H9 (cell line): ENCODE measurements around the gene SLC27A1. TPM values are rescaled to one million over a fixed set of nuclear protein-coding genes. Genes with fewer than 3 reads are reported as not detected.

Experiments
- DNase-seq: peaks from one replicate; pipeline ENCODE4 v3.0.0-alpha.2; 2017
- H2AFZ ChIP-seq: one replicate; pipeline ENCODE4 v1.6.1; 2013; ENCODE audit warnings: mild to moderate bottlenecking, low read length, control low read depth, moderate library complexity
- H2AK5ac ChIP-seq: 2 replicates; pipeline ENCODE4 v1.6.1; 2013; ENCODE audit warnings: low read length, control low read depth, mixed read lengths; ENCODE audit not compliant: insufficient read length
- H2BK120ac ChIP-seq: one replicate; pipeline ENCODE4 v1.6.1; 2013; ENCODE audit warnings: low read depth, mild to moderate bottlenecking, low read length, control low read depth, inconsistent platforms; ENCODE audit not compliant: poor library complexity, severe bottlenecking
- H2BK12ac ChIP-seq: 2 replicates; pipeline ENCODE4 v1.6.1; 2013; ENCODE audit warnings: low read length, control low read depth, mixed read lengths, low read depth; ENCODE audit not compliant: insufficient read length
- H2BK15ac ChIP-seq: 2 replicates; pipeline ENCODE4 v1.6.1; 2013; ENCODE audit warnings: low read depth, low read length, control low read depth
- H2BK20ac ChIP-seq: one replicate; pipeline ENCODE4 v1.6.1; 2013; ENCODE audit warnings: low read depth, mild to moderate bottlenecking, low read length, control low read depth, inconsistent platforms; ENCODE audit not compliant: poor library complexity, severe bottlenecking
- H2BK5ac ChIP-seq: 2 replicates; pipeline ENCODE4 v1.6.1; 2013; ENCODE audit warnings: low read length, control low read depth, mixed read lengths; ENCODE audit not compliant: insufficient read length
- H3K14ac ChIP-seq: 2 replicates; pipeline ENCODE4 v1.6.1; 2013; ENCODE audit warnings: low read length, control low read depth; ENCODE audit not compliant: insufficient read depth
- H3K18ac ChIP-seq: 2 replicates; pipeline ENCODE4 v1.6.1; 2013; ENCODE audit warnings: low read depth, mild to moderate bottlenecking, mixed read lengths, low read length, control low read depth; ENCODE audit not compliant: insufficient read length
- H3K23ac ChIP-seq: 2 replicates; pipeline ENCODE4 v1.6.1; 2013; ENCODE audit warnings: low read length, control low read depth, mixed read lengths, low read depth; ENCODE audit not compliant: insufficient read length
- H3K23me2 ChIP-seq: 2 replicates; pipeline ENCODE4 v1.6.1; 2013; ENCODE audit warnings: low read depth, mild to moderate bottlenecking, mixed read lengths, low read length, control low read depth; ENCODE audit not compliant: insufficient read length, poor library complexity, severe bottlenecking
- H3K27ac ChIP-seq: 2 replicates; pipeline ENCODE4 v1.5.1; 2013; ENCODE audit warnings: low read length, control low read depth, mixed read lengths, low read depth; ENCODE audit not compliant: insufficient read length
- H3K27me3 ChIP-seq: 2 replicates; pipeline ENCODE4 v1.6.1; 2013; ENCODE audit warnings: low read length, control low read depth, inconsistent platforms; ENCODE audit not compliant: insufficient read depth
- H3K4ac ChIP-seq: 2 replicates; pipeline ENCODE4 v1.6.1; 2013; ENCODE audit warnings: low read depth, mild to moderate bottlenecking, control low read depth, inconsistent platforms, low read length, moderate library complexity
- H3K4me1 ChIP-seq: 2 replicates; pipeline ENCODE4 v1.6.1; 2013; ENCODE audit warnings: low read length, control low read depth, inconsistent platforms; ENCODE audit not compliant: insufficient read depth
- H3K4me2 ChIP-seq: 2 replicates; pipeline ENCODE4 v1.6.1; 2013; ENCODE audit warnings: low read length, control low read depth, mixed read lengths; ENCODE audit not compliant: insufficient read length, insufficient read depth
- H3K56ac ChIP-seq: 2 replicates; pipeline ENCODE4 v1.6.1; 2013; ENCODE audit warnings: low read depth, mild to moderate bottlenecking, mixed read lengths, low read length, control low read depth; ENCODE audit not compliant: insufficient read length
- H3K79me1 ChIP-seq: 2 replicates; pipeline ENCODE4 v1.6.1; 2013; ENCODE audit warnings: low read depth, mild to moderate bottlenecking, moderate library complexity, low read length, control low read depth, inconsistent platforms; ENCODE audit not compliant: insufficient read depth, poor library complexity, severe bottlenecking
- H3K79me2 ChIP-seq: 2 replicates; pipeline ENCODE4 v1.6.1; 2013; ENCODE audit warnings: low read length, control low read depth, inconsistent platforms; ENCODE audit not compliant: insufficient read depth
- H3K9ac ChIP-seq: 2 replicates; pipeline ENCODE4 v1.6.1; 2013; ENCODE audit warnings: low read length, control low read depth, mixed read lengths; ENCODE audit not compliant: insufficient read length; ENCODE audit errors: extremely low read depth
- H3K9me3 ChIP-seq: one replicate; pipeline ENCODE4 v1.6.1; 2013; ENCODE audit warnings: low read depth, low read length, inconsistent platforms; ENCODE audit not compliant: control insufficient read depth
- H3T11ph ChIP-seq: one replicate; pipeline ENCODE4 v1.6.1; 2013; ENCODE audit warnings: mild to moderate bottlenecking, low read length, control low read depth, inconsistent platforms
- H4K20me1 ChIP-seq: one replicate; pipeline ENCODE4 v1.6.1; 2013; ENCODE audit not compliant: control insufficient read depth, insufficient read length, insufficient read depth
- H4K5ac ChIP-seq: 2 replicates; pipeline ENCODE4 v1.6.1; 2013; ENCODE audit warnings: low read depth, mild to moderate bottlenecking, mixed read lengths, low read length, control low read depth; ENCODE audit not compliant: insufficient read length
- H4K8ac ChIP-seq: replicated peaks from 2 replicates; pipeline ENCODE4 v1.6.1; 2013; ENCODE audit warnings: low read length, control low read depth, mixed read lengths, low read depth; ENCODE audit not compliant: insufficient read length
- H4K91ac ChIP-seq: 2 replicates; pipeline ENCODE4 v1.6.1; 2013; ENCODE audit warnings: low read depth, mild to moderate bottlenecking, moderate library complexity, mixed read lengths, low read length, control low read depth; ENCODE audit not compliant: insufficient read length
- H3K27ac Mint-ChIP-seq, 3 experiments: 2 replicates in 2 of 3; 3 replicates in 1 of 3; pipeline ENCODE4 v1.8.0; 2020 to 2021; ENCODE audit warnings: mixed read lengths in 3 of 3, mild to moderate bottlenecking in 1 of 3, moderate library complexity in 1 of 3
- H3K27me3 Mint-ChIP-seq: 2 replicates; pipeline ENCODE4 v1.8.0; 2021; ENCODE audit warnings: low read depth, mild to moderate bottlenecking, moderate library complexity, mixed read lengths
- H3K36me3 Mint-ChIP-seq, 3 experiments: 2 replicates in 2 of 3; 3 replicates in 1 of 3; pipeline ENCODE4 v1.8.0; 2020 to 2021; ENCODE audit warnings: low read depth in 3 of 3, mixed read lengths in 3 of 3; ENCODE audit not compliant: insufficient read depth in 1 of 3
- H3K4me1 Mint-ChIP-seq, 2 experiments: 2 replicates each; pipeline ENCODE4 v1.8.0; 2020; ENCODE audit warnings: mixed read lengths in 2 of 2
- H3K4me3 Mint-ChIP-seq, 2 experiments: 2 replicates in 1 of 2; 3 replicates in 1 of 2; pipeline ENCODE4 v1.8.0; 2020 to 2021; ENCODE audit warnings: mild to moderate bottlenecking in 2 of 2, mixed read lengths in 2 of 2, moderate library complexity in 1 of 2
- H3K9me3 Mint-ChIP-seq, 2 experiments: 2 replicates in 1 of 2; 3 replicates in 1 of 2; pipeline ENCODE4 v1.8.0; 2020; ENCODE audit warnings: mild to moderate bottlenecking in 2 of 2, mixed read lengths in 2 of 2, moderate library complexity in 1 of 2
- WGBS: extraction: QIAGEN DNeasy Blood & Tissue Kit; methylation state at CpG from one replicate; pipeline ENCODE4 v1.1.7; 2013; ENCODE audit warnings: missing lambda C conversion rate, low lambda C conversion rate, mixed read lengths; ENCODE audit not compliant: insufficient read length; ENCODE audit errors: extremely low coverage; 5-methylcytosine and 5-hydroxymethylcytosine counted together
- total RNA-seq: library from RNA; stranded (reverse); gene quantifications from 2 replicates; pipeline ENCODE4 v1.2.1, GENCODE V29; 2021
- TF ChIP-seq, protein P1 (sequence below): fragments of 200-600 bp; sonication (generic); conservative IDR thresholded peaks from 3 replicates; pipeline ENCODE4 v1.8.0; 2021; ENCODE audit warnings: antibody characterized with exemption, mild to moderate bottlenecking

Gene SLC27A1
- total RNA-seq, 1 experiment from 2014 or later: 6.4 TPM

DNA sequence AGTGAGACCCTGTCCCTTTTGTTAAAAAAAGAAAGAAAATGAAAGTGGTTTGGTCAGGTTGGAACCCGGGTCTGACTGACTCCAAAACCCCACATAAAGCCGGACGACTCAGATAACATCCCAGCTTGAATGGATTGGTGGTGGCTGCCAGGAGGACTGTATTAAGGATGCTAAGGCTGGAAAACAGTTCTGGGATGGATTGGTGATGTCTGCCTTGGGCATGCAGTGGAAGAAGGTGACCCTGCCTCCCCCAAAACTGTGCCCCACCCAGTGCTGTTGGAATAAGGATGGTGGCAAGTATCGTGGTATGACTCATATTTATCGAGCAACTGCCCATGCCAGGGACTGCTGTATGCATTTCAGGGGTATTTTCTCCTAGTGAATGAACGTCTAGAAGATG, 66.6 kb downstream of the SLC27A1 start:
- no CpG with 5 or more reads among the region's 6 CpGs for WGBS
- no peak overlapping the region for H2BK15ac ChIP-seq
- H2AFZ ChIP-seq: no peak overlapping the region
- H2AK5ac ChIP-seq: no peak overlapping the region
- peaks cover 7% of the 10 kb centered on the region for H3K23me2 ChIP-seq
- H4K91ac ChIP-seq: no peak overlapping the region
- Mint-ChIP-seq H3K4me1 (peaks cover 6 to 14% of the 10 kb centered on the region in 2 experiments), H3K27me3 (peaks cover 33% of the 10 kb centered on the region), H3K27ac (no peak overlapping the region), H3K4me3 (no peak overlapping the region), H3K9me3 (peaks cover 0 to 2% of the 10 kb centered on the region in 2 experiments; a peak in 1 of 5 replicates), H3K36me3 (no peaks in the 10 kb centered on the region; a peak in 1 of 7 replicates)
- no peak overlapping the region for H3K4me2 ChIP-seq
- H3K27me3 ChIP-seq: no peaks in the 10 kb centered on the region; the same call in 1 of the 2 replicates
- H3K79me1 ChIP-seq: no peaks in the 10 kb centered on the region
- H3K56ac ChIP-seq: no peak overlapping the region
- H3K27ac ChIP-seq: no peak overlapping the region
- TF ChIP-seq, protein P1, sequence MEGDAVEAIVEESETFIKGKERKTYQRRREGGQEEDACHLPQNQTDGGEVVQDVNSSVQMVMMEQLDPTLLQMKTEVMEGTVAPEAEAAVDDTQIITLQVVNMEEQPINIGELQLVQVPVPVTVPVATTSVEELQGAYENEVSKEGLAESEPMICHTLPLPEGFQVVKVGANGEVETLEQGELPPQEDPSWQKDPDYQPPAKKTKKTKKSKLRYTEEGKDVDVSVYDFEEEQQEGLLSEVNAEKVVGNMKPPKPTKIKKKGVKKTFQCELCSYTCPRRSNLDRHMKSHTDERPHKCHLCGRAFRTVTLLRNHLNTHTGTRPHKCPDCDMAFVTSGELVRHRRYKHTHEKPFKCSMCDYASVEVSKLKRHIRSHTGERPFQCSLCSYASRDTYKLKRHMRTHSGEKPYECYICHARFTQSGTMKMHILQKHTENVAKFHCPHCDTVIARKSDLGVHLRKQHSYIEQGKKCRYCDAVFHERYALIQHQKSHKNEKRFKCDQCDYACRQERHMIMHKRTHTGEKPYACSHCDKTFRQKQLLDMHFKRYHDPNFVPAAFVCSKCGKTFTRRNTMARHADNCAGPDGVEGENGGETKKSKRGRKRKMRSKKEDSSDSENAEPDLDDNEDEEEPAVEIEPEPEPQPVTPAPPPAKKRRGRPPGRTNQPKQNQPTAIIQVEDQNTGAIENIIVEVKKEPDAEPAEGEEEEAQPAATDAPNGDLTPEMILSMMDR: no peak
- no peak overlapping the region for H4K5ac ChIP-seq
- no peaks in the 10 kb centered on the region for H3K9me3 ChIP-seq
- no peak overlapping the region for H2BK20ac ChIP-seq
- no peak overlapping the region for H3K23ac ChIP-seq
- no peak overlapping the region for H3K14ac ChIP-seq
- no peak overlapping the region for H3K4ac ChIP-seq
- H3T11ph ChIP-seq: no peak overlapping the region
- DNase-seq: no peak
- H2BK12ac ChIP-seq: no peak overlapping the region
- no peaks in the 10 kb centered on the region for H3K4me1 ChIP-seq
- no peak overlapping the region for H2BK120ac ChIP-seq
- no peak overlapping the region for H2BK5ac ChIP-seq
- no peak overlapping the region for H3K9ac ChIP-seq
- H3K79me2 ChIP-seq: no peaks in the 10 kb centered on the region
- H4K20me1 ChIP-seq: no peaks in the 10 kb centered on the region
- no peak overlapping the region for H3K18ac ChIP-seq
- no peak overlapping the region for H4K8ac ChIP-seq
